GM15510 (cell line): ENCODE measurements around the gene WLS.

Experiments used
- POLR2A ChIP-seq: IDR thresholded peaks from 3 replicates; pipeline ENCODE4 v1.6.1; 2011; ENCODE audit warnings: borderline replicate concordance; ENCODE audit not compliant: insufficient read length; ENCODE audit errors: extremely low read depth

Gene WLS

GRCh38 chr1:68196676-68197075, 35.6 kb downstream of the WLS start:
- no peak for TF ChIP-seq POLR2A

GRCh38 chr1:68191717-68192116, 40.6 kb downstream of the WLS start:
- no peak for TF ChIP-seq POLR2A

GRCh38 chr1:68188644-68189340, 43.5 kb downstream of the WLS start:
- no peak for TF ChIP-seq POLR2A

- TF ChIP-seq POLR2A: no peak
Observed at GRCh38 chr1:68188060-68188538, 44.2 kb downstream of the WLS start.

- no peak for TF ChIP-seq POLR2A
Observed at GRCh38 chr1:68185743-68186142, 46.6 kb downstream of the WLS start.

- no peak for TF ChIP-seq POLR2A
Observed at GRCh38 chr1:68183895-68184294, 48.4 kb downstream of the WLS start.

- TF ChIP-seq POLR2A: no peak
Observed at GRCh38 chr1:68181165-68181556, 51.2 kb downstream of the WLS start.

GRCh38 chr1:68180441-68181164, 51.7 kb downstream of the WLS start:
- TF ChIP-seq POLR2A: no peak

- no peak for TF ChIP-seq POLR2A
Observed at GRCh38 chr1:68178821-68179490, 53.4 kb downstream of the WLS start.

- TF ChIP-seq POLR2A: no peak
Observed at GRCh38 chr1:68175621-68176398, 56.5 kb downstream of the WLS start.

- TF ChIP-seq POLR2A: no peak
Observed at GRCh38 chr1:68174738-68175113, 57.6 kb downstream of the WLS start.

- TF ChIP-seq POLR2A: no peak
Observed at GRCh38 chr1:68173936-68174737, 58.2 kb downstream of the WLS start.

- TF ChIP-seq POLR2A: no peak
Observed at GRCh38 chr1:68173283-68173935, 58.9 kb downstream of the WLS start.
